Tibial nerve (tissue), 4 donors: Measurements from ENCODE around the gene LRRC8A. TPM values are rescaled to one million over a fixed set of nuclear protein-coding genes. Genes with fewer than 3 reads are reported as not detected.

Source experiments
- DNase-seq, 2 donors: peaks; one replicate each; pipeline ENCODE4 v3.0.0-alpha.2; 2019; ENCODE audit warnings: low spot score in 2 of 2
- H3K27ac ChIP-seq, 4 donors: fragments of 200-600 bp; sonication (generic) in 3 of 4; one replicate each; pipeline ENCODE4 v1.5.1; 2017 to 2019; ENCODE audit warnings: mild to moderate bottlenecking in 1 of 4
- H3K27me3 ChIP-seq, 2 donors: fragments of 200-600 bp; sonication (generic) in 1 of 2; one replicate each; pipeline versions ENCODE4 v1.5.1 to v1.6.0; 2017 to 2019
- H3K36me3 ChIP-seq, 3 donors: fragments of 200-600 bp; sonication (generic); one replicate each; pipeline ENCODE4 v1.5.1; 2018 to 2019
- H3K4me1 ChIP-seq, 4 donors: fragments of 200-600 bp; sonication (generic) in 3 of 4; one replicate each; pipeline ENCODE4 v1.5.1; 2017 to 2019
- H3K4me3 ChIP-seq, 4 donors: fragments of 200-600 bp; sonication (generic) in 3 of 4; one replicate each; pipeline ENCODE4 v1.5.1; 2017 to 2019; ENCODE audit warnings: mild to moderate bottlenecking in 1 of 4, moderate library complexity in 1 of 4
- H3K9me3 ChIP-seq, 4 donors: fragments of 200-600 bp; sonication (generic) in 3 of 4; one replicate each; pipeline ENCODE4 v1.5.1; 2017 to 2019
- CTCF ChIP-seq, 5 experiments: fragments of 200-600 bp in 3 of 5; fragments of 450-650 bp in 2 of 5; sonication (generic) in 3 of 5; IDR thresholded peaks; one replicate each; pipeline ENCODE4 v1.5.1; 2016 to 2019; ENCODE audit warnings: antibody characterized with exemption in 5 of 5, mild to moderate bottlenecking in 3 of 5, moderate library complexity in 2 of 5
- EP300 ChIP-seq, 2 donors: sonication (generic); formaldehyde crosslinking; IDR thresholded peaks; one replicate each; pipeline ENCODE4 v1.6.1; 2017; ENCODE audit warnings: antibody characterized with exemption in 2 of 2, mild to moderate bottlenecking in 1 of 2
- POLR2A ChIP-seq, 2 donors: fragments of 450-650 bp; IDR thresholded peaks; one replicate each; pipeline ENCODE4 v1.6.1; 2017; ENCODE audit warnings: antibody characterized with exemption in 2 of 2, mild to moderate bottlenecking in 2 of 2, moderate library complexity in 2 of 2
- WGBS, 2 donors: methylation state at CpG; one replicate each; pipeline ENCODE4 v1.1.5; 2018; 5-methylcytosine and 5-hydroxymethylcytosine counted together
- total RNA-seq, 4 donors: library from RNA; depleted of rRNA; stranded (reverse); fragments of >200 nt; gene quantifications; one replicate each; pipeline ENCODE4 v1.1.0, GENCODE V29; 2016

The LRRC8A gene
- total RNA-seq, 4 donors from 2014 or later = 65.1 to 94.7 (median 81.1) TPM

GRCh38 chr9:128917151-128917849 is 35.4 kb downstream of the LRRC8A start:
- H3K27me3 ChIP-seq = no peaks in the 10 kb centered on the region
- TF ChIP-seq POLR2A (IDR thresholded peaks at IDR 0.05) (peak in 1 of 2 donors; percentile 41), EP300 (IDR thresholded peaks at IDR 0.05) (peak; percentile 63 to 67), CTCF (IDR thresholded peaks at IDR 0.05) (no peak)
- H3K9me3 ChIP-seq = no peaks in the 10 kb centered on the region
- peaks cover 0 to 28% (median 0%) of the 10 kb centered on the region in 3 donors for H3K36me3 ChIP-seq
- DNase-seq = peak; percentile 71 to 86
- peak overlapping the region; percentile 65 to 98 (median 78) for H3K27ac ChIP-seq
- H3K4me3 ChIP-seq = no peak overlapping the region
- H3K4me1 ChIP-seq = peaks cover 3 to 93% (median 59%) of the 10 kb centered on the region in 4 donors
- WGBS, 2 donors = 52 to 59% methylated on average over 26 of the region's 26 CpGs

GRCh38 chr9:128918921-128919320 is 37.0 kb downstream of the LRRC8A start:
- Histone ChIP-seq H3K36me3 (peaks cover 0 to 28% (median 0%) of the 10 kb centered on the region in 3 donors), H3K4me1 (peaks cover 3 to 92% (median 43%) of the 10 kb centered on the region in 4 donors), H3K4me3 (no peak overlapping the region), H3K27me3 (no peaks in the 10 kb centered on the region), H3K27ac (peak overlapping the region; percentile 81 to 98 (median 85)), H3K9me3 (no peaks in the 10 kb centered on the region)
- WGBS, 2 donors = 36 to 56% methylated on average over 2 of the region's 2 CpGs
- no peak for DNase-seq
- TF ChIP-seq POLR2A (IDR thresholded peaks at IDR 0.05) (no peak), CTCF (IDR thresholded peaks at IDR 0.05) (no peak), EP300 (IDR thresholded peaks at IDR 0.05) (no peak)

- peak overlapping the region; percentile 81 to 98 (median 85) for H3K27ac ChIP-seq
- WGBS, 2 donors = 60 to 62% methylated on average over 14 of the region's 14 CpGs
- no peak overlapping the region for H3K4me3 ChIP-seq
- TF ChIP-seq POLR2A (IDR thresholded peaks at IDR 0.05) (no peak), EP300 (IDR thresholded peaks at IDR 0.05) (no peak), CTCF (IDR thresholded peaks at IDR 0.05) (no peak)
- H3K36me3 ChIP-seq = peaks cover 0 to 28% (median 0%) of the 10 kb centered on the region in 3 donors
- H3K27me3 ChIP-seq = no peaks in the 10 kb centered on the region
- no peak for DNase-seq
- peaks cover 3 to 86% (median 41%) of the 10 kb centered on the region in 4 donors for H3K4me1 ChIP-seq
- H3K9me3 ChIP-seq = no peaks in the 10 kb centered on the region
Observed at GRCh38 chr9:128919402-128920089, 37.6 kb downstream of the LRRC8A start.

- DNase-seq = peak; percentile 42 to 54
- Histone ChIP-seq H3K4me3 (peak within 1 kb of the TSS; percentile 41 to 70 (median 58)), H3K27me3 (no peaks in the 10 kb centered on the region), H3K9me3 (no peaks in the 10 kb centered on the region), H3K36me3 (peaks cover 0 to 28% (median 0%) of the 10 kb centered on the region in 3 donors), H3K27ac (peak within 1 kb of the TSS; percentile 81 to 98 (median 85)), H3K4me1 (peaks cover 3 to 76% (median 41%) of the 10 kb centered on the region in 4 donors)
- TF ChIP-seq EP300 (IDR thresholded peaks at IDR 0.05) (peak in 1 of 2 donors; percentile 76), POLR2A (IDR thresholded peaks at IDR 0.05) (no peak)
- 36 to 42% methylated on average over 12 of the region's 13 CpGs for WGBS, 2 donors
Observed at GRCh38 chr9:128920381-128921058, 38.6 kb downstream of the LRRC8A start, which contains the start of gene PHYHD1. Gene PHYHD1 (plus strand): TSS chr9:128920982. CDS start chr9:128922324, 1,342 bp downstream.
